Left forelimb (tissue), 1 donor: Measurements from ENCODE around the gene SIDT1.

Source experiments
- DNase-seq: peaks from one replicate; pipeline ENCODE4 v3.0.0-alpha.2; 2018; ENCODE audit warnings: low spot score

SIDT1 gene

GRCh38 chr3:113531826-113532697, at the start of gene SIDT1:
Gene SIDT1, plus strand, starts transcription at chr3:113532555. Its CDS starts 467 bp downstream, at chr3:113533022.
- DNase-seq, result no peak

- DNase-seq, result no peak
Measured at GRCh38 chr3:113485161-113485609, 47.2 kb upstream of the SIDT1 start.

- DNase-seq, result no peak
Measured at GRCh38 chr3:113495035-113495434, 37.3 kb upstream of the SIDT1 start.

- DNase-seq, result no peak
Measured at GRCh38 chr3:113496924-113497323, 35.4 kb upstream of the SIDT1 start.

GRCh38 chr3:113498221-113499005, 33.9 kb upstream of the SIDT1 start:
- no peak for DNase-seq

- no peak for DNase-seq
Measured at GRCh38 chr3:113499081-113499480, 33.3 kb upstream of the SIDT1 start.

GRCh38 chr3:113501597-113501996, 30.8 kb upstream of the SIDT1 start:
- DNase-seq, result no peak

- DNase-seq, result no peak
Measured at GRCh38 chr3:113505867-113506266, 26.5 kb upstream of the SIDT1 start.

- no peak for DNase-seq
Measured at GRCh38 chr3:113507501-113508067, 24.8 kb upstream of the SIDT1 start.

- DNase-seq, result no peak
Measured at GRCh38 chr3:113508966-113509365, 23.4 kb upstream of the SIDT1 start.

GRCh38 chr3:113514265-113514769, 18.0 kb upstream of the SIDT1 start:
- DNase-seq, result no peak

- DNase-seq, result no peak
Measured at GRCh38 chr3:113516115-113516505, 16.2 kb upstream of the SIDT1 start.

GRCh38 chr3:113521981-113522380, 10.4 kb upstream of the SIDT1 start:
- DNase-seq, result no peak

- DNase-seq, result no peak
Measured at GRCh38 chr3:113523241-113523640, 9.1 kb upstream of the SIDT1 start.

- DNase-seq, result peak; percentile 72
Measured at GRCh38 chr3:113532698-113533533, 561 bp downstream of the SIDT1 start.

GRCh38 chr3:113533534-113533892, 1.2 kb downstream of the SIDT1 start:
- no peak for DNase-seq

GRCh38 chr3:113534365-113534764, 2.0 kb downstream of the SIDT1 start:
- DNase-seq, result no peak

GRCh38 chr3:113535898-113536297, 3.5 kb downstream of the SIDT1 start:
- no peak for DNase-seq

GRCh38 chr3:113536627-113537101, 4.3 kb downstream of the SIDT1 start:
- DNase-seq, result no peak

GRCh38 chr3:113537155-113537554, 4.8 kb downstream of the SIDT1 start:
- DNase-seq, result no peak

- no peak for DNase-seq
Measured at GRCh38 chr3:113541519-113541918, 9.2 kb downstream of the SIDT1 start.
